ENCODE data around the gene ATP8B1. TPM values are rescaled to one million over a fixed set of nuclear protein-coding genes. Genes with fewer than 3 reads are reported as not detected.

ATP8B1 gene
- total RNA-seq, 2 experiments from 2014 or later, result 0.18 to 0.38 TPM

GRCh38 chr18:57776354-57776753 lies 26.8 kb downstream of the ATP8B1 start:
- peak; percentile 79 for DNase-seq
- Mint-ChIP-seq H3K4me3 (no peak overlapping the region), H3K27me3 (peaks cover 2% of the 10 kb centered on the region), H3K9me3 (no peaks in the 10 kb centered on the region), H3K4me1 (ENCODE audit: low read depth) (peaks cover 32% of the 10 kb centered on the region), H3K36me3 (ENCODE audit: low read depth) (no peaks in the 10 kb centered on the region), H3K27ac (peak overlapping the region; percentile 44)
- ATAC-seq, result peak; percentile 90
- ChIA-PET CTCF (no interaction called here), POLR2A (no interaction called here)
- TF ChIP-seq, protein P1, sequence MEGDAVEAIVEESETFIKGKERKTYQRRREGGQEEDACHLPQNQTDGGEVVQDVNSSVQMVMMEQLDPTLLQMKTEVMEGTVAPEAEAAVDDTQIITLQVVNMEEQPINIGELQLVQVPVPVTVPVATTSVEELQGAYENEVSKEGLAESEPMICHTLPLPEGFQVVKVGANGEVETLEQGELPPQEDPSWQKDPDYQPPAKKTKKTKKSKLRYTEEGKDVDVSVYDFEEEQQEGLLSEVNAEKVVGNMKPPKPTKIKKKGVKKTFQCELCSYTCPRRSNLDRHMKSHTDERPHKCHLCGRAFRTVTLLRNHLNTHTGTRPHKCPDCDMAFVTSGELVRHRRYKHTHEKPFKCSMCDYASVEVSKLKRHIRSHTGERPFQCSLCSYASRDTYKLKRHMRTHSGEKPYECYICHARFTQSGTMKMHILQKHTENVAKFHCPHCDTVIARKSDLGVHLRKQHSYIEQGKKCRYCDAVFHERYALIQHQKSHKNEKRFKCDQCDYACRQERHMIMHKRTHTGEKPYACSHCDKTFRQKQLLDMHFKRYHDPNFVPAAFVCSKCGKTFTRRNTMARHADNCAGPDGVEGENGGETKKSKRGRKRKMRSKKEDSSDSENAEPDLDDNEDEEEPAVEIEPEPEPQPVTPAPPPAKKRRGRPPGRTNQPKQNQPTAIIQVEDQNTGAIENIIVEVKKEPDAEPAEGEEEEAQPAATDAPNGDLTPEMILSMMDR (IDR thresholded peaks at IDR 0.05), result no peak
- intact Hi-C loops (cut with micrococcal nuclease), result no loop called here

- DNase-seq (no peak), ATAC-seq (peak; percentile 53)
- peaks cover 2% of the 10 kb centered on the region for H3K27me3 Mint-ChIP-seq
- peak overlapping the region; percentile 44 for H3K27ac Mint-ChIP-seq
- intact Hi-C loops (cut with micrococcal nuclease), result no loop called here
- TF ChIP-seq, protein P1 (IDR thresholded peaks at IDR 0.05), result no peak
- ChIA-PET CTCF (no interaction called here), POLR2A (no interaction called here)
- no peaks in the 10 kb centered on the region for H3K9me3 Mint-ChIP-seq
- H3K4me3 Mint-ChIP-seq, result no peak overlapping the region
- no peaks in the 10 kb centered on the region for H3K36me3 Mint-ChIP-seq (ENCODE audit: low read depth)
- H3K4me1 Mint-ChIP-seq (ENCODE audit: low read depth), result peaks cover 32% of the 10 kb centered on the region
These were observed 27.2 kb downstream of the ATP8B1 start for GRCh38 chr18:57775937-57776336.

DNA sequence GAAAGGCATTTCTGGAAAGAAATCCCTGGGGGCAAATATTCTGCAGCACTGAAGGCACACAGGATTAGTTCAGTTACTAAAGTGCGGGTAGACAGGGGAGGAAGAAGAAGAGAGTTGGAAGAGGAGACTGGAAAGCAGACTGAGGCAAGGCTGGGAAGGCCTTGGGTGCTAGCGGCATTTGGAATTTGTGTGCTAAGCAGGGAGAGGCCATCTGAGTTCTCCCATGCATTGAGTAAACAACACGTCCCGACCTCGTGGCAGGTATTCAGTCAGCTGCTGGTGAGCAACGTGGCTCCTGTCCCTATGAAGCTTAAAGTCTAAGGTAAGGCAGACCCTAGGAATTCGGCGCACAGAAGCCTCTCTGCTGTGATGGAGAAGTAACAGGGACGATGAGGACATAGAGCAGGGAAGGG lies 30.7 kb downstream of the ATP8B1 start:
- TF ChIP-seq, protein P1 (IDR thresholded peaks at IDR 0.05), result no peak
- ChIA-PET CTCF (no interaction called here), POLR2A (no interaction called here)
- DNase-seq, result no peak
- no peaks in the 10 kb centered on the region for H3K27me3 Mint-ChIP-seq
- intact Hi-C loops (cut with micrococcal nuclease), result no loop called here
- no peaks in the 10 kb centered on the region for H3K36me3 Mint-ChIP-seq (ENCODE audit: low read depth)
- H3K27ac Mint-ChIP-seq, result no peak overlapping the region
- ATAC-seq, result no peak
- H3K9me3 Mint-ChIP-seq, result no peaks in the 10 kb centered on the region
- H3K4me1 Mint-ChIP-seq (ENCODE audit: low read depth), result peaks cover 25% of the 10 kb centered on the region
- H3K4me3 Mint-ChIP-seq, result no peak overlapping the region

DNA sequence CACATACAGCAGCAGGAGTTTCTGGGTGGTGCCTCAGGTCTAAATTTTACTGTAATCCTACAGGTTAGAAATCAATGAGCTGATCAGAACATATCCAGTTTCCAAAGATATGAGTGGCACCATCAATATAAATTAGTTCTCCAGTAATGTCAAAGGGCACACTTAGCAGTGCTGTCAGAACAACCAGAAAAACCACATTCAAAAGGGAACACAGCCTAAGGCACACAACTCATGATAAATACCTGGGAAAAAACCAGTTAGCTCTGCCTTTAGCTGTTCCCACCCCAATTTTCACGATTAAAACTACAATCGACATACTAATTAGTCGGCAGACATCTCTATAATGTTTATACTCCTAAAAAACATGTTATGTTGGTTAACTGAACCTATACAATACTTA lies 31.5 kb downstream of the ATP8B1 start:
- no peak for DNase-seq
- Mint-ChIP-seq H3K4me3 (no peak overlapping the region), H3K9me3 (no peaks in the 10 kb centered on the region), H3K4me1 (ENCODE audit: low read depth) (peaks cover 20% of the 10 kb centered on the region), H3K27ac (no peak overlapping the region), H3K36me3 (ENCODE audit: low read depth) (no peaks in the 10 kb centered on the region), H3K27me3 (no peaks in the 10 kb centered on the region)
- ATAC-seq, result no peak
- CTCF ChIA-PET, result interaction anchor here (1.0 kb wide), 1 partner anchor 12 kb away, joined by 3 read pairs; no protein-coding TSS in a partner anchor
- intact Hi-C loops (cut with micrococcal nuclease), result no loop called here
- TF ChIP-seq, protein P1 (IDR thresholded peaks at IDR 0.05), result no peak
- POLR2A ChIA-PET, result no interaction called here

- intact Hi-C loops (cut with micrococcal nuclease), result no loop called here
- TF ChIP-seq, protein P1 (IDR thresholded peaks at IDR 0.05), result no peak
- Mint-ChIP-seq H3K27me3 (no peaks in the 10 kb centered on the region), H3K9me3 (no peaks in the 10 kb centered on the region), H3K4me1 (ENCODE audit: low read depth) (peaks cover 15% of the 10 kb centered on the region), H3K4me3 (no peak overlapping the region), H3K36me3 (ENCODE audit: low read depth) (no peaks in the 10 kb centered on the region), H3K27ac (no peak overlapping the region)
- ChIA-PET POLR2A (no interaction called here), CTCF (interaction anchor here (1.0 kb wide), 1 partner anchor 12 kb away, joined by 3 read pairs; no protein-coding TSS in a partner anchor)
- ATAC-seq (no peak), DNase-seq (no peak)
These were observed 31.9 kb downstream of the ATP8B1 start for GRCh38 chr18:57771193-57771592.

All from activated CD8-positive, alpha-beta T cell treated with anti-CD3 and anti-CD28 coated beads for 36 hours (primary cell).